Endothelial cell of umbilical vein (primary cell): Measurements from ENCODE around the gene SLC6A9.

Experiments
- CTCF ChIP-seq, 2 donors: IDR thresholded peaks; 1 replicate in 1 of 2; 2 replicates in 1 of 2; pipeline ENCODE4 v1.5.1; 2011; ENCODE audit warnings: low read length in 2 of 2, mild to moderate bottlenecking in 2 of 2, moderate library complexity in 2 of 2, control low read depth in 1 of 2, inconsistent platforms in 1 of 2, low read depth in 1 of 2; ENCODE audit not compliant: insufficient read depth in 1 of 2; ENCODE audit errors: extremely low read depth in 1 of 2
- EZH2 ChIP-seq: IDR thresholded peaks from 2 replicates; pipeline ENCODE4 v1.6.1; 2012; ENCODE audit warnings: borderline replicate concordance, low read depth, mild to moderate bottlenecking, moderate library complexity, low read length, inconsistent platforms; ENCODE audit not compliant: severe bottlenecking

- TF ChIP-seq CTCF (IDR thresholded peaks at IDR 0.05; ENCODE audit: extremely low read depth in 1 of 2, insufficient read depth in 1 of 2, low read depth in 1 of 2, low read length in 2 of 2): no peak
- TF ChIP-seq EZH2: no peak
Measured at GRCh38 chr1:44059664-44060355, 28.5 kb upstream of the SLC6A9 start.
